SK-N-SH treated with all-trans-retinoic acid at 6 μM for 48 hours (cell line): ENCODE measurements around the gene USP36.

ENCODE experiments used
- ATAC-seq: fragments of 200-7000 bp; cut with Tn5 transposase; 3 replicates; pipeline ENCODE4 v1.9.1; 2020; ENCODE audit warnings: mild to moderate bottlenecking, moderate library complexity
- ARNTL ChIP-seq: fragments of 450-650 bp; formaldehyde crosslinking; IDR thresholded peaks from 2 replicates; pipeline ENCODE4 v1.5.0; 2020; ENCODE audit warnings: low read depth, mild to moderate bottlenecking, moderate library complexity, borderline replicate concordance
- BACH2 ChIP-seq: fragments of 250-450 bp; sonication (Bioruptor Pico); IDR thresholded peaks from 2 replicates; pipeline ENCODE4 v1.9.0; 2021; ENCODE audit warnings: mild to moderate bottlenecking, borderline replicate concordance
- CREB5 ChIP-seq: fragments of 250-450 bp; sonication (Bioruptor Pico); IDR thresholded peaks from 2 replicates; pipeline ENCODE4 v1.5.1; 2020; ENCODE audit warnings: low read depth, mild to moderate bottlenecking, moderate library complexity
- CSDC2 ChIP-seq: fragments of 250-450 bp; sonication (Bioruptor Pico); IDR thresholded peaks from 2 replicates; pipeline ENCODE4 v1.5.0; 2020; ENCODE audit warnings: mild to moderate bottlenecking, moderate library complexity
- CSRNP3 ChIP-seq: fragments of 250-450 bp; sonication (Bioruptor Pico); IDR thresholded peaks from 2 replicates; pipeline ENCODE4 v1.5.1; 2021; ENCODE audit warnings: mild to moderate bottlenecking, moderate library complexity
- ESRRG ChIP-seq: fragments of 250-450 bp; sonication (Bioruptor Pico); IDR thresholded peaks from 2 replicates; pipeline ENCODE4 v1.6.1; 2021; ENCODE audit warnings: mild to moderate bottlenecking
- GLIS3 ChIP-seq: fragments of 250-450 bp; sonication (Bioruptor Pico); IDR thresholded peaks from 2 replicates; pipeline ENCODE4 v1.5.0; 2020; ENCODE audit warnings: mild to moderate bottlenecking, moderate library complexity
- ISL1 ChIP-seq: fragments of 250-450 bp; sonication (Bioruptor Pico); IDR thresholded peaks from 2 replicates; pipeline ENCODE4 v2.1.2; 2022; ENCODE audit warnings: mild to moderate bottlenecking, moderate library complexity
- OSR1 ChIP-seq: fragments of 250-450 bp; sonication (Bioruptor Pico); IDR thresholded peaks from 2 replicates; pipeline ENCODE4 v1.8.0; 2022; ENCODE audit warnings: moderate library complexity, mild to moderate bottlenecking, inconsistent platforms
- PATZ1 ChIP-seq: fragments of 250-450 bp; sonication (Bioruptor Pico); IDR thresholded peaks from 2 replicates; pipeline ENCODE4 v1.8.0; 2020; ENCODE audit warnings: mild to moderate bottlenecking, moderate library complexity, borderline replicate concordance
- POU6F1 ChIP-seq: fragments of 250-450 bp; sonication (Bioruptor Pico); IDR thresholded peaks from 2 replicates; pipeline ENCODE4 v1.8.0; 2021; ENCODE audit warnings: low read depth, mild to moderate bottlenecking, moderate library complexity, borderline replicate concordance
- PPARA ChIP-seq: fragments of 250-450 bp; sonication (Bioruptor Pico); IDR thresholded peaks from 2 replicates; pipeline ENCODE4 v1.5.0; 2020; ENCODE audit warnings: mild to moderate bottlenecking, borderline replicate concordance
- RARB ChIP-seq: fragments of 250-450 bp; sonication (Bioruptor Pico); IDR thresholded peaks from 2 replicates; pipeline ENCODE4 v1.8.0; 2021; ENCODE audit warnings: mild to moderate bottlenecking, moderate library complexity
- TCF4 ChIP-seq: fragments of 250-450 bp; sonication (Bioruptor Pico); IDR thresholded peaks from 2 replicates; pipeline ENCODE4 v1.8.0; 2021; ENCODE audit warnings: mild to moderate bottlenecking, moderate library complexity, borderline replicate concordance
- TOX ChIP-seq: fragments of 250-450 bp; sonication (Bioruptor Pico); IDR thresholded peaks from 2 replicates; pipeline ENCODE4 v1.8.0; 2021; ENCODE audit warnings: mild to moderate bottlenecking, moderate library complexity, borderline replicate concordance
- ZFP3 ChIP-seq: fragments of 250-450 bp; sonication (Bioruptor Pico); IDR thresholded peaks from 2 replicates; pipeline ENCODE4 v1.5.0; 2020; ENCODE audit warnings: mild to moderate bottlenecking, moderate library complexity
- ZFP30 ChIP-seq: fragments of 450-650 bp; formaldehyde crosslinking; IDR thresholded peaks from 2 replicates; pipeline ENCODE4 v1.5.0; 2022; ENCODE audit warnings: mild to moderate bottlenecking, moderate library complexity
- ZNF565 ChIP-seq: fragments of 450-650 bp; formaldehyde crosslinking; conservative IDR thresholded peaks from 2 replicates; pipeline ENCODE4 v1.5.0; 2020; ENCODE audit warnings: low read depth, mild to moderate bottlenecking, moderate library complexity
- ZNF70 ChIP-seq: fragments of 450-650 bp; formaldehyde crosslinking; IDR thresholded peaks from 2 replicates; pipeline ENCODE4 v1.5.0; 2020; ENCODE audit warnings: mild to moderate bottlenecking, moderate library complexity
- ZNF8 ChIP-seq: fragments of 450-650 bp; formaldehyde crosslinking; IDR thresholded peaks from 2 replicates; pipeline ENCODE4 v1.5.0; 2020; ENCODE audit warnings: mild to moderate bottlenecking, moderate library complexity

USP36 gene

GRCh38 chr17:78855561-78856165, 15.0 kb upstream of the USP36 start:
- no peak for ATAC-seq
- TF ChIP-seq CREB5 (CRISPR knock-in tag) = no peak
- TF ChIP-seq CSDC2 (CRISPR knock-in tag) = no peak
- TF ChIP-seq ZNF70 (CRISPR knock-in tag) = no peak
- no peak for TF ChIP-seq ZNF565 (CRISPR knock-in tag)
- TF ChIP-seq BACH2 (CRISPR knock-in tag) = no peak
- no peak for TF ChIP-seq ARNTL
- no peak for TF ChIP-seq ZNF8 (CRISPR knock-in tag)
- TF ChIP-seq PPARA (CRISPR knock-in tag) = no peak

- no peak for TF ChIP-seq CREB5 (CRISPR knock-in tag)
- ATAC-seq = no peak
Measured at GRCh38 chr17:78854508-78854907, 13.9 kb upstream of the USP36 start.

- ATAC-seq = no peak
Measured at GRCh38 chr17:78853926-78854394, 13.3 kb upstream of the USP36 start.

GRCh38 chr17:78852709-78853121, 12.1 kb upstream of the USP36 start:
- TF ChIP-seq CSRNP3 (CRISPR knock-in tag) = no peak
- no peak for TF ChIP-seq ESRRG (CRISPR knock-in tag)
- no peak for TF ChIP-seq POU6F1 (CRISPR knock-in tag)
- no peak for TF ChIP-seq ZFP3 (CRISPR knock-in tag)
- no peak for TF ChIP-seq RARB
- no peak for TF ChIP-seq ISL1 (CRISPR knock-in tag)
- no peak for TF ChIP-seq ZFP30
- TF ChIP-seq TCF4 (CRISPR knock-in tag) = no peak
- no peak for TF ChIP-seq TOX (CRISPR knock-in tag)
- no peak for TF ChIP-seq OSR1
- TF ChIP-seq BACH2 (CRISPR knock-in tag) = no peak
- TF ChIP-seq ZNF565 (CRISPR knock-in tag) = no peak
- TF ChIP-seq ZNF70 (CRISPR knock-in tag) = no peak
- TF ChIP-seq GLIS3 (CRISPR knock-in tag) = no peak
- no peak for TF ChIP-seq PATZ1 (CRISPR knock-in tag)
- no peak for ATAC-seq

More at GRCh38 chr17:78853926-78854394, 13.3 kb upstream of the USP36 start:
- TF ChIP-seq ZNF70 (CRISPR knock-in tag) (no peak), OSR1 (no peak), RARB (no peak), ZNF565 (CRISPR knock-in tag) (no peak), BACH2 (CRISPR knock-in tag) (no peak), CSDC2 (CRISPR knock-in tag) (no peak), ISL1 (CRISPR knock-in tag) (no peak), ARNTL (no peak), PPARA (CRISPR knock-in tag) (no peak), ZNF8 (CRISPR knock-in tag) (no peak)
